ENCODE data around the gene SOX12. TPM values are rescaled to one million over a fixed set of nuclear protein-coding genes. Genes with fewer than 3 reads are reported as not detected.

Gene SOX12
- total RNA-seq, 1 experiment from 2014 or later = 59.1 TPM

DNA sequence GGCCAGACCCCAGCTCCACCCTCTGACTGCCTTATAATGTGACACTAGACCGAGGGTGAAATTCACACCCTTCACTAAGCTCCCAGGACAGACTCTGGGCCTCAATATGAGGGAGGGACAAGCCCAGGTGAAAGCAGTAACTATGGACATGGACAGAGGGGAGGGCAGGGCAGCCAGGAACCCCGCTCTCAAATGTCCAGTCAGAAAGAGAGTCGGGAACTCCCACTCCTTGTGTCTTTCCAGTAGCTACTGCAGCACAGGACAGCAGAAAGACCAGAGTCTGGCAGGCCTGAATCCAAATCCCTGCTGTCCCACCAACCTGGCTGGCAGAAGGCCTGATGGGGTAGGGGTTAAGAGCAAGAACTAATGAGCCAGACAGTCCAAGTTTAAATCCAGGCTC lies 41.2 kb upstream of the SOX12 start:
- no peak for TF ChIP-seq OVOL2 (CRISPR knock-in tag; IDR thresholded peaks at IDR 0.05; ENCODE audit: borderline replicate concordance)
- TF ChIP-seq SMAD3 (CRISPR knock-in tag; IDR thresholded peaks at IDR 0.05; ENCODE audit: borderline replicate concordance) = no peak
- TF ChIP-seq, protein P1, sequence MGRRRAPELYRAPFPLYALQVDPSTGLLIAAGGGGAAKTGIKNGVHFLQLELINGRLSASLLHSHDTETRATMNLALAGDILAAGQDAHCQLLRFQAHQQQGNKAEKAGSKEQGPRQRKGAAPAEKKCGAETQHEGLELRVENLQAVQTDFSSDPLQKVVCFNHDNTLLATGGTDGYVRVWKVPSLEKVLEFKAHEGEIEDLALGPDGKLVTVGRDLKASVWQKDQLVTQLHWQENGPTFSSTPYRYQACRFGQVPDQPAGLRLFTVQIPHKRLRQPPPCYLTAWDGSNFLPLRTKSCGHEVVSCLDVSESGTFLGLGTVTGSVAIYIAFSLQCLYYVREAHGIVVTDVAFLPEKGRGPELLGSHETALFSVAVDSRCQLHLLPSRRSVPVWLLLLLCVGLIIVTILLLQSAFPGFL (CRISPR knock-in tag; IDR thresholded peaks at IDR 0.05; ENCODE audit: borderline replicate concordance) = no peak
- no peak for TF ChIP-seq GTF2I (CRISPR knock-in tag; conservative IDR thresholded peaks at IDR 0.05)
- no peak for TF ChIP-seq NFYB (CRISPR knock-in tag; conservative IDR thresholded peaks at IDR 0.05; ENCODE audit: low read depth)
- TF ChIP-seq, protein P2, sequence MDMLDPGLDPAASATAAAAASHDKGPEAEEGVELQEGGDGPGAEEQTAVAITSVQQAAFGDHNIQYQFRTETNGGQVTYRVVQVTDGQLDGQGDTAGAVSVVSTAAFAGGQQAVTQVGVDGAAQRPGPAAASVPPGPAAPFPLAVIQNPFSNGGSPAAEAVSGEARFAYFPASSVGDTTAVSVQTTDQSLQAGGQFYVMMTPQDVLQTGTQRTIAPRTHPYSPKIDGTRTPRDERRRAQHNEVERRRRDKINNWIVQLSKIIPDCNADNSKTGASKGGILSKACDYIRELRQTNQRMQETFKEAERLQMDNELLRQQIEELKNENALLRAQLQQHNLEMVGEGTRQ (CRISPR knock-in tag; IDR thresholded peaks at IDR 0.05) = no peak
- TF ChIP-seq ZNF232 (CRISPR knock-in tag; IDR thresholded peaks at IDR 0.05) = no peak
- TF ChIP-seq, protein P3, sequence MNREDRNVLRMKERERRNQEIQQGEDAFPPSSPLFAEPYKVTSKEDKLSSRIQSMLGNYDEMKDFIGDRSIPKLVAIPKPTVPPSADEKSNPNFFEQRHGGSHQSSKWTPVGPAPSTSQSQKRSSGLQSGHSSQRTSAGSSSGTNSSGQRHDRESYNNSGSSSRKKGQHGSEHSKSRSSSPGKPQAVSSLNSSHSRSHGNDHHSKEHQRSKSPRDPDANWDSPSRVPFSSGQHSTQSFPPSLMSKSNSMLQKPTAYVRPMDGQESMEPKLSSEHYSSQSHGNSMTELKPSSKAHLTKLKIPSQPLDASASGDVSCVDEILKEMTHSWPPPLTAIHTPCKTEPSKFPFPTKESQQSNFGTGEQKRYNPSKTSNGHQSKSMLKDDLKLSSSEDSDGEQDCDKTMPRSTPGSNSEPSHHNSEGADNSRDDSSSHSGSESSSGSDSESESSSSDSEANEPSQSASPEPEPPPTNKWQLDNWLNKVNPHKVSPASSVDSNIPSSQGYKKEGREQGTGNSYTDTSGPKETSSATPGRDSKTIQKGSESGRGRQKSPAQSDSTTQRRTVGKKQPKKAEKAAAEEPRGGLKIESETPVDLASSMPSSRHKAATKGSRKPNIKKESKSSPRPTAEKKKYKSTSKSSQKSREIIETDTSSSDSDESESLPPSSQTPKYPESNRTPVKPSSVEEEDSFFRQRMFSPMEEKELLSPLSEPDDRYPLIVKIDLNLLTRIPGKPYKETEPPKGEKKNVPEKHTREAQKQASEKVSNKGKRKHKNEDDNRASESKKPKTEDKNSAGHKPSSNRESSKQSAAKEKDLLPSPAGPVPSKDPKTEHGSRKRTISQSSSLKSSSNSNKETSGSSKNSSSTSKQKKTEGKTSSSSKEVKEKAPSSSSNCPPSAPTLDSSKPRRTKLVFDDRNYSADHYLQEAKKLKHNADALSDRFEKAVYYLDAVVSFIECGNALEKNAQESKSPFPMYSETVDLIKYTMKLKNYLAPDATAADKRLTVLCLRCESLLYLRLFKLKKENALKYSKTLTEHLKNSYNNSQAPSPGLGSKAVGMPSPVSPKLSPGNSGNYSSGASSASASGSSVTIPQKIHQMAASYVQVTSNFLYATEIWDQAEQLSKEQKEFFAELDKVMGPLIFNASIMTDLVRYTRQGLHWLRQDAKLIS (CRISPR knock-in tag; IDR thresholded peaks at IDR 0.05; ENCODE audit: borderline replicate concordance) = no peak
- TF ChIP-seq, protein P4, sequence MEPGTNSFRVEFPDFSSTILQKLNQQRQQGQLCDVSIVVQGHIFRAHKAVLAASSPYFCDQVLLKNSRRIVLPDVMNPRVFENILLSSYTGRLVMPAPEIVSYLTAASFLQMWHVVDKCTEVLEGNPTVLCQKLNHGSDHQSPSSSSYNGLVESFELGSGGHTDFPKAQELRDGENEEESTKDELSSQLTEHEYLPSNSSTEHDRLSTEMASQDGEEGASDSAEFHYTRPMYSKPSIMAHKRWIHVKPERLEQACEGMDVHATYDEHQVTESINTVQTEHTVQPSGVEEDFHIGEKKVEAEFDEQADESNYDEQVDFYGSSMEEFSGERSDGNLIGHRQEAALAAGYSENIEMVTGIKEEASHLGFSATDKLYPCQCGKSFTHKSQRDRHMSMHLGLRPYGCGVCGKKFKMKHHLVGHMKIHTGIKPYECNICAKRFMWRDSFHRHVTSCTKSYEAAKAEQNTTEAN (CRISPR knock-in tag; IDR thresholded peaks at IDR 0.05) = no peak
- TF ChIP-seq ZNF263 (CRISPR knock-in tag; IDR thresholded peaks at IDR 0.05; ENCODE audit: low read depth) = no peak
- TF ChIP-seq, protein P5, sequence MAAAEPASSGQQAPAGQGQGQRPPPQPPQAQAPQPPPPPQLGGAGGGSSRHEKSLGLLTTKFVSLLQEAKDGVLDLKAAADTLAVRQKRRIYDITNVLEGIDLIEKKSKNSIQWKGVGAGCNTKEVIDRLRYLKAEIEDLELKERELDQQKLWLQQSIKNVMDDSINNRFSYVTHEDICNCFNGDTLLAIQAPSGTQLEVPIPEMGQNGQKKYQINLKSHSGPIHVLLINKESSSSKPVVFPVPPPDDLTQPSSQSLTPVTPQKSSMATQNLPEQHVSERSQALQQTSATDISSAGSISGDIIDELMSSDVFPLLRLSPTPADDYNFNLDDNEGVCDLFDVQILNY (CRISPR knock-in tag; IDR thresholded peaks at IDR 0.05) = no peak
- TF ChIP-seq IRF2 (CRISPR knock-in tag; IDR thresholded peaks at IDR 0.05; ENCODE audit: borderline replicate concordance, low read depth) = no peak
- no peak for TF ChIP-seq JAZF1 (CRISPR knock-in tag; IDR thresholded peaks at IDR 0.05)
- Mint-ChIP-seq H3K9me3 (peaks cover 6% of the 10 kb centered on the region), H3K4me3 (no peak overlapping the region), H3K4me1 (peaks cover 4% of the 10 kb centered on the region; the same call in 1 of the 2 replicates), H3K27ac (no peak overlapping the region), H3K27me3 (ENCODE audit: low read depth) (peaks cover 36% of the 10 kb centered on the region), H3K36me3 (peaks cover 45% of the 10 kb centered on the region)
- no peak for DNase-seq (ENCODE audit: low spot score)
- ATAC-seq = no peak
- POLR2A ChIA-PET = interaction anchor here (1.2 kb wide), 1 partner anchor 17 kb away, joined by 3 read pairs; no protein-coding TSS in a partner anchor
- CTCF ChIA-PET = no interaction called here

DNA sequence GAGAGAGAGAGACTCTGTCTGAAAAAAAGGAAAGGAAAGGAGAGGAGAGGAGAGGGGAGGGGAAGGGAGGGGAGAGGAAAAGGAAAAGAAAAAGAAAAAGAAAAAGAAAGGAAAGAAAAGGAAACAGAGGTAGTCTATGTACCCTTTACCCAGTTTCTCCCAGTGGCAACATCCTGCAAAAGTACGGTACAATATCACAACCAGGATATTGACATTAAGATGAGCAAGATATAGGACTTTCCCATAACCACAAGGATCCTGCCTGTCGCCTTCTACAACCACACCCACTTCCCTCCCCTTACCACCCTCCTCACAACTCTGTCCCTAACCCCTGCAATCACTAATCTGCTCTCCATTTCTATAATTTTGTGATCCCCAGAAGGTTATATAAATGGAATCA lies 38.8 kb upstream of the SOX12 start:
- POLR2A ChIA-PET = no interaction called here
- Mint-ChIP-seq H3K4me3 (no peak overlapping the region), H3K4me1 (peaks cover 11% of the 10 kb centered on the region)
- no peak for TF ChIP-seq JUN (CRISPR knock-in tag; IDR thresholded peaks at IDR 0.05)
- TF ChIP-seq, protein P6, sequence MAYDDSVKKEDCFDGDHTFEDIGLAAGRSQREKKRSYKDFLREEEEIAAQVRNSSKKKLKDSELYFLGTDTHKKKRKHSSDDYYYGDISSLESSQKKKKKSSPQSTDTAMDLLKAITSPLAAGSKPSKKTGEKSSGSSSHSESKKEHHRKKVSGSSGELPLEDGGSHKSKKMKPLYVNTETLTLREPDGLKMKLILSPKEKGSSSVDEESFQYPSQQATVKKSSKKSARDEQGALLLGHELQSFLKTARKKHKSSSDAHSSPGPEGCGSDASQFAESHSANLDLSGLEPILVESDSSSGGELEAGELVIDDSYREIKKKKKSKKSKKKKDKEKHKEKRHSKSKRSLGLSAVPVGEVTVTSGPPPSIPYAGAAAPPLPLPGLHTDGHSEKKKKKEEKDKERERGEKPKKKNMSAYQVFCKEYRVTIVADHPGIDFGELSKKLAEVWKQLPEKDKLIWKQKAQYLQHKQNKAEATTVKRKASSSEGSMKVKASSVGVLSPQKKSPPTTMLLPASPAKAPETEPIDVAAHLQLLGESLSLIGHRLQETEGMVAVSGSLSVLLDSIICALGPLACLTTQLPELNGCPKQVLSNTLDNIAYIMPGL (CRISPR knock-in tag; IDR thresholded peaks at IDR 0.05) = no peak
- no peak for TF ChIP-seq FOXJ3 (CRISPR knock-in tag; IDR thresholded peaks at IDR 0.05; ENCODE audit: borderline replicate concordance)
- TF ChIP-seq, protein P7, sequence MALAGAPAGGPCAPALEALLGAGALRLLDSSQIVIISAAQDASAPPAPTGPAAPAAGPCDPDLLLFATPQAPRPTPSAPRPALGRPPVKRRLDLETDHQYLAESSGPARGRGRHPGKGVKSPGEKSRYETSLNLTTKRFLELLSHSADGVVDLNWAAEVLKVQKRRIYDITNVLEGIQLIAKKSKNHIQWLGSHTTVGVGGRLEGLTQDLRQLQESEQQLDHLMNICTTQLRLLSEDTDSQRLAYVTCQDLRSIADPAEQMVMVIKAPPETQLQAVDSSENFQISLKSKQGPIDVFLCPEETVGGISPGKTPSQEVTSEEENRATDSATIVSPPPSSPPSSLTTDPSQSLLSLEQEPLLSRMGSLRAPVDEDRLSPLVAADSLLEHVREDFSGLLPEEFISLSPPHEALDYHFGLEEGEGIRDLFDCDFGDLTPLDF (CRISPR knock-in tag; IDR thresholded peaks at IDR 0.05) = no peak
- no peak for TF ChIP-seq FOXP1 (CRISPR knock-in tag; IDR thresholded peaks at IDR 0.05; ENCODE audit: borderline replicate concordance)
- no peak for TF ChIP-seq NFE2L1 (CRISPR knock-in tag; IDR thresholded peaks at IDR 0.05)
- TF ChIP-seq ZNF121 (CRISPR knock-in tag; IDR thresholded peaks at IDR 0.05) = no peak
- TF ChIP-seq, protein P8, sequence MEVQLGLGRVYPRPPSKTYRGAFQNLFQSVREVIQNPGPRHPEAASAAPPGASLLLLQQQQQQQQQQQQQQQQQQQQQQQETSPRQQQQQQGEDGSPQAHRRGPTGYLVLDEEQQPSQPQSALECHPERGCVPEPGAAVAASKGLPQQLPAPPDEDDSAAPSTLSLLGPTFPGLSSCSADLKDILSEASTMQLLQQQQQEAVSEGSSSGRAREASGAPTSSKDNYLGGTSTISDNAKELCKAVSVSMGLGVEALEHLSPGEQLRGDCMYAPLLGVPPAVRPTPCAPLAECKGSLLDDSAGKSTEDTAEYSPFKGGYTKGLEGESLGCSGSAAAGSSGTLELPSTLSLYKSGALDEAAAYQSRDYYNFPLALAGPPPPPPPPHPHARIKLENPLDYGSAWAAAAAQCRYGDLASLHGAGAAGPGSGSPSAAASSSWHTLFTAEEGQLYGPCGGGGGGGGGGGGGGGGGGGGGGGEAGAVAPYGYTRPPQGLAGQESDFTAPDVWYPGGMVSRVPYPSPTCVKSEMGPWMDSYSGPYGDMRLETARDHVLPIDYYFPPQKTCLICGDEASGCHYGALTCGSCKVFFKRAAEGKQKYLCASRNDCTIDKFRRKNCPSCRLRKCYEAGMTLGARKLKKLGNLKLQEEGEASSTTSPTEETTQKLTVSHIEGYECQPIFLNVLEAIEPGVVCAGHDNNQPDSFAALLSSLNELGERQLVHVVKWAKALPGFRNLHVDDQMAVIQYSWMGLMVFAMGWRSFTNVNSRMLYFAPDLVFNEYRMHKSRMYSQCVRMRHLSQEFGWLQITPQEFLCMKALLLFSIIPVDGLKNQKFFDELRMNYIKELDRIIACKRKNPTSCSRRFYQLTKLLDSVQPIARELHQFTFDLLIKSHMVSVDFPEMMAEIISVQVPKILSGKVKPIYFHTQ (CRISPR knock-in tag; IDR thresholded peaks at IDR 0.05) = no peak

More for the DNA sequence above, 38.8 kb upstream of the SOX12 start:
- Mint-ChIP-seq H3K27ac (no peak overlapping the region), H3K9me3 (peaks cover 9% of the 10 kb centered on the region), H3K36me3 (peaks cover 38% of the 10 kb centered on the region), H3K27me3 (ENCODE audit: low read depth) (peaks cover 26% of the 10 kb centered on the region)
- no peak for DNase-seq (ENCODE audit: low spot score)
- CTCF ChIA-PET = no interaction called here
- no peak for ATAC-seq

All from WTC11 (cell line).